OCI-LY1 (cell line): ENCODE data around the gene ALS2CL.

Experiments used
- H2AFZ ChIP-seq: fragments of 200-600 bp; sonication (generic), shearing (Covaris generic); 2 replicates; pipeline ENCODE4 v1.6.0; 2014; ENCODE audit warnings: antibody characterized with exemption, mild to moderate bottlenecking, low read length
- H3F3A ChIP-seq: fragments of 200-600 bp; sonication (generic), shearing (Covaris generic); 2 replicates; pipeline ENCODE4 v1.6.0; 2014; ENCODE audit warnings: mild to moderate bottlenecking, antibody characterized with exemption, low read length, moderate library complexity; ENCODE audit not compliant: insufficient read depth
- H3K27ac ChIP-seq: fragments of 200-600 bp; sonication (generic); 2 replicates; pipeline ENCODE4 v1.5.1; 2014; ENCODE audit warnings: low read length, mixed run types, mild to moderate bottlenecking, low read depth; ENCODE audit not compliant: poor library complexity, severe bottlenecking
- H3K27me3 ChIP-seq: fragments of 200-600 bp; sonication (generic); 2 replicates; pipeline ENCODE4 v1.6.0; 2014; ENCODE audit warnings: antibody characterized with exemption, mild to moderate bottlenecking, low read length, moderate library complexity; ENCODE audit not compliant: insufficient read depth
- H3K36me3 ChIP-seq: fragments of 200-600 bp; sonication (generic); 2 replicates; pipeline ENCODE4 v1.6.1; 2014; ENCODE audit warnings: mild to moderate bottlenecking, antibody characterized with exemption, low read length, moderate library complexity, mixed read lengths; ENCODE audit not compliant: insufficient read depth
- H3K4me1 ChIP-seq: fragments of 200-600 bp; sonication (generic); 2 replicates; pipeline ENCODE4 v1.5.1; 2014; ENCODE audit warnings: mild to moderate bottlenecking, low read length, moderate library complexity; ENCODE audit not compliant: insufficient read depth, severe bottlenecking
- H3K4me2 ChIP-seq: fragments of 200-600 bp; sonication (generic), shearing (Covaris generic); 2 replicates; pipeline ENCODE4 v1.6.1; 2014; ENCODE audit warnings: low read length
- H3K4me3 ChIP-seq: fragments of 200-600 bp; sonication (generic); 2 replicates; pipeline ENCODE4 v1.5.1; 2014; ENCODE audit warnings: low read length, low read depth, mild to moderate bottlenecking, mixed read lengths; ENCODE audit not compliant: poor library complexity, severe bottlenecking
- H3K79me2 ChIP-seq: fragments of 200-600 bp; shearing (Covaris generic); 2 replicates; pipeline ENCODE4 v1.6.1; 2016; ENCODE audit warnings: mixed run types, low read length, mixed read lengths; ENCODE audit not compliant: insufficient read depth
- H3K9ac ChIP-seq: fragments of 200-600 bp; sonication (generic), shearing (Covaris generic); 2 replicates; pipeline ENCODE4 v1.6.1; 2014; ENCODE audit warnings: mild to moderate bottlenecking, low read length, mixed read lengths
- H3K9me2 ChIP-seq: fragments of 200-600 bp; sonication (generic), shearing (Covaris generic); 2 replicates; pipeline ENCODE4 v1.6.1; 2014; ENCODE audit warnings: low read depth, mild to moderate bottlenecking, low read length, mixed read lengths
- H3K9me3 ChIP-seq: fragments of 200-600 bp; shearing (Covaris generic); 2 replicates; pipeline ENCODE4 v1.6.1; 2014; ENCODE audit warnings: low read length, mixed read lengths
- H4K20me1 ChIP-seq: fragments of 200-600 bp; sonication (generic), shearing (Covaris generic); 2 replicates; pipeline ENCODE4 v1.6.0; 2016; ENCODE audit warnings: mild to moderate bottlenecking, low read length; ENCODE audit not compliant: insufficient read depth
- CTCF ChIP-seq: fragments of 200-600 bp; sonication (generic), shearing (Covaris generic); IDR thresholded peaks from 2 replicates; pipeline ENCODE4 v1.5.1; 2017; ENCODE audit warnings: mild to moderate bottlenecking, antibody characterized with exemption, low read length, moderate library complexity, mixed read lengths
- EZH2 ChIP-seq: fragments of 200-600 bp; sonication (generic), shearing (Covaris generic); IDR thresholded peaks from 2 replicates; pipeline ENCODE4 v1.8.0; 2017; ENCODE audit warnings: borderline replicate concordance, mixed run types, mild to moderate bottlenecking, antibody characterized with exemption, low read length, moderate library complexity, mixed read lengths

ALS2CL gene

GRCh38 chr3:46719044-46719565 is 25.6 kb upstream of the ALS2CL start:
- no peaks in the 10 kb centered on the region for H3F3A ChIP-seq

GRCh38 chr3:46717447-46718231 is 24.2 kb upstream of the ALS2CL start, which contains the start of gene PRSS50:
PRSS50 (minus strand) TSS chr3:46717869; CDS start chr3:46717824, 45 bp downstream.
- Histone ChIP-seq H3K27me3 (no peaks in the 10 kb centered on the region), H3K79me2 (no peaks in the 10 kb centered on the region), H3K9ac (no peak within 1 kb of the TSS), H3K9me2 (no peaks in the 10 kb centered on the region), H2AFZ (no peak within 1 kb of the TSS), H4K20me1 (no peaks in the 10 kb centered on the region), H3K36me3 (no peaks in the 10 kb centered on the region), H3K27ac (no peak within 1 kb of the TSS), H3K4me1 (no peaks in the 10 kb centered on the region), H3K4me2 (no peak within 1 kb of the TSS), H3K9me3 (no peaks in the 10 kb centered on the region), H3F3A (no peaks in the 10 kb centered on the region), H3K4me3 (no peak within 1 kb of the TSS)
- TF ChIP-seq CTCF (peak; percentile 44), EZH2 (no peak)

More at GRCh38 chr3:46719044-46719565, 25.6 kb upstream of the ALS2CL start:
- Histone ChIP-seq H2AFZ (no peak overlapping the region), H4K20me1 (no peaks in the 10 kb centered on the region), H3K36me3 (no peaks in the 10 kb centered on the region), H3K27me3 (no peaks in the 10 kb centered on the region), H3K9me2 (no peaks in the 10 kb centered on the region), H3K9me3 (no peaks in the 10 kb centered on the region), H3K4me1 (no peaks in the 10 kb centered on the region), H3K4me2 (no peak overlapping the region), H3K4me3 (no peak overlapping the region), H3K27ac (no peak overlapping the region), H3K9ac (no peak overlapping the region), H3K79me2 (no peaks in the 10 kb centered on the region)
- no peak for TF ChIP-seq EZH2
- no peak for TF ChIP-seq CTCF

- Histone ChIP-seq H3K9me3 (no peaks in the 10 kb centered on the region), H2AFZ (no peak overlapping the region), H3K27me3 (no peaks in the 10 kb centered on the region), H3K79me2 (no peaks in the 10 kb centered on the region), H3K9ac (no peak overlapping the region), H3K4me1 (no peaks in the 10 kb centered on the region), H3K27ac (no peak overlapping the region), H3K4me2 (no peak overlapping the region), H3K9me2 (no peaks in the 10 kb centered on the region), H3K36me3 (no peaks in the 10 kb centered on the region), H4K20me1 (no peaks in the 10 kb centered on the region), H3K4me3 (no peak overlapping the region), H3F3A (no peaks in the 10 kb centered on the region)
- TF ChIP-seq EZH2: no peak
- no peak for TF ChIP-seq CTCF
These were observed 23.3 kb upstream of the ALS2CL start for GRCh38 chr3:46716461-46717441.
